ENCODE measurements around the gene TRIM62.

TRIM62 gene

GRCh38 chr1:33096363-33097005, 85.4 kb downstream of the TRIM62 start:
- no peak for DNase-seq
